ENCODE measurements around the gene SLC23A2. TPM values are rescaled to one million over a fixed set of nuclear protein-coding genes. Genes with fewer than 3 reads are reported as not detected.

The SLC23A2 gene
- total RNA-seq, 1 experiment from 2014 or later, result 37.3 TPM

- H3K4me1 ChIP-seq, result no peaks in the 10 kb centered on the region
- Mint-ChIP-seq H3K27ac (ENCODE audit: unreplicated experiment) (no peak overlapping the region), H3K36me3 (ENCODE audit: insufficient read depth, unreplicated experiment) (peaks cover 6% of the 10 kb centered on the region), H3K4me3 (ENCODE audit: unreplicated experiment) (no peak overlapping the region), H3K4me1 (ENCODE audit: low read depth, unreplicated experiment) (peaks cover 7% of the 10 kb centered on the region), H3K27me3 (ENCODE audit: insufficient read depth, unreplicated experiment) (no peaks in the 10 kb centered on the region), H3K9me3 (ENCODE audit: unreplicated experiment) (no peaks in the 10 kb centered on the region)
- no peaks in the 10 kb centered on the region for H3K27me3 ChIP-seq (replicated peaks; ENCODE audit: control insufficient read depth, insufficient read depth, low read length)
- no peak for TF ChIP-seq CTCF (IDR thresholded peaks at IDR 0.05; ENCODE audit: insufficient read depth in 1 of 2, low read depth in 1 of 2, low read length in 1 of 2, severe bottlenecking in 1 of 2, unreplicated experiment in 1 of 2)
- POLR2A ChIA-PET, result no interaction called here
- H3K4me3 ChIP-seq (ENCODE audit: low read depth, low read length), result no peak overlapping the region
- CTCF ChIA-PET, result no interaction called here
- DNase-seq, result no peak
- intact Hi-C loops (cut with micrococcal nuclease; ENCODE audit: unreplicated experiment), result no loop called here
- BruUV-seq (replicated peaks), result no TSS peak
- no peaks in the 10 kb centered on the region for H3K9me3 ChIP-seq
- no peaks in the 10 kb centered on the region for H3K36me3 ChIP-seq (ENCODE audit: control insufficient read depth, insufficient read depth, low read length)
Measured at GRCh38 chr20:4950841-4951240, 50.5 kb downstream of the SLC23A2 start.

GRCh38 chr20:4950437-4950836 lies 50.9 kb downstream of the SLC23A2 start:
- no peaks in the 10 kb centered on the region for H3K36me3 ChIP-seq (ENCODE audit: control insufficient read depth, insufficient read depth, low read length)
- ChIA-PET CTCF (no interaction called here), POLR2A (no interaction called here)
- Mint-ChIP-seq H3K4me3 (ENCODE audit: unreplicated experiment) (no peak overlapping the region), H3K36me3 (ENCODE audit: insufficient read depth, unreplicated experiment) (peaks cover 6% of the 10 kb centered on the region), H3K27me3 (ENCODE audit: insufficient read depth, unreplicated experiment) (no peaks in the 10 kb centered on the region), H3K9me3 (ENCODE audit: unreplicated experiment) (no peaks in the 10 kb centered on the region), H3K4me1 (ENCODE audit: low read depth, unreplicated experiment) (peaks cover 7% of the 10 kb centered on the region), H3K27ac (ENCODE audit: unreplicated experiment) (no peak overlapping the region)
- no peak overlapping the region for H3K4me3 ChIP-seq (ENCODE audit: low read depth, low read length)
- no peaks in the 10 kb centered on the region for H3K9me3 ChIP-seq
- no peak for DNase-seq
- no peaks in the 10 kb centered on the region for H3K4me1 ChIP-seq
- no peak for TF ChIP-seq CTCF (IDR thresholded peaks at IDR 0.05; ENCODE audit: insufficient read depth in 1 of 2, low read depth in 1 of 2, low read length in 1 of 2, severe bottlenecking in 1 of 2, unreplicated experiment in 1 of 2)
- no TSS peak for BruUV-seq (replicated peaks)
- H3K27me3 ChIP-seq (replicated peaks; ENCODE audit: control insufficient read depth, insufficient read depth, low read length), result no peaks in the 10 kb centered on the region
- intact Hi-C loops (cut with micrococcal nuclease; ENCODE audit: unreplicated experiment), result no loop called here

GRCh38 chr20:4949833-4950178 lies 51.5 kb downstream of the SLC23A2 start:
- Histone ChIP-seq H3K27me3 (replicated peaks; ENCODE audit: control insufficient read depth, insufficient read depth, low read length) (no peaks in the 10 kb centered on the region), H3K4me3 (ENCODE audit: low read depth, low read length) (no peak overlapping the region), H3K4me1 (no peaks in the 10 kb centered on the region), H3K9me3 (no peaks in the 10 kb centered on the region), H3K36me3 (ENCODE audit: control insufficient read depth, insufficient read depth, low read length) (no peaks in the 10 kb centered on the region)
- Mint-ChIP-seq H3K4me3 (ENCODE audit: unreplicated experiment) (no peak overlapping the region), H3K27ac (ENCODE audit: unreplicated experiment) (no peak overlapping the region), H3K36me3 (ENCODE audit: insufficient read depth, unreplicated experiment) (peaks cover 6% of the 10 kb centered on the region), H3K27me3 (ENCODE audit: insufficient read depth, unreplicated experiment) (no peaks in the 10 kb centered on the region), H3K4me1 (ENCODE audit: low read depth, unreplicated experiment) (peaks cover 7% of the 10 kb centered on the region), H3K9me3 (ENCODE audit: unreplicated experiment) (no peaks in the 10 kb centered on the region)
- peak; percentile 36 for TF ChIP-seq CTCF (IDR thresholded peaks at IDR 0.05; ENCODE audit: insufficient read depth in 1 of 2, low read depth in 1 of 2, low read length in 1 of 2, severe bottlenecking in 1 of 2, unreplicated experiment in 1 of 2)
- DNase-seq, result peak in 1 of 2 experiments; percentile 11
- CTCF ChIA-PET, result no interaction called here
- intact Hi-C loops (cut with micrococcal nuclease; ENCODE audit: unreplicated experiment), result no loop called here
- POLR2A ChIA-PET, result no interaction called here
- no TSS peak for BruUV-seq (replicated peaks)
